HG02588 (cell line): ENCODE measurements around the gene MAOB.
"Not testable (repeated sequence)": the region's sequence is repeated elsewhere in the genome, so short reads cannot be mapped to it uniquely, and the experiment has no call there.

Experiments
- ATAC-seq: cut with Tn5 transposase; IDR thresholded peaks from one replicate; pipeline ENCODE4 v1.9.1; 2021; ENCODE audit warnings: mild to moderate bottlenecking, moderate library complexity; ENCODE audit not compliant: unreplicated experiment

The MAOB gene

GRCh38 chrX:43882294-43882681, at the start of gene MAOB:
Gene MAOB, minus strand, starts transcription at chrX:43882450. Its CDS starts 151 bp downstream, at chrX:43882299.
- ATAC-seq, result no peak

GRCh38 chrX:43922032-43922431, 39.8 kb upstream of the MAOB start:
- ATAC-seq, result not testable (repeated sequence)

DNA sequence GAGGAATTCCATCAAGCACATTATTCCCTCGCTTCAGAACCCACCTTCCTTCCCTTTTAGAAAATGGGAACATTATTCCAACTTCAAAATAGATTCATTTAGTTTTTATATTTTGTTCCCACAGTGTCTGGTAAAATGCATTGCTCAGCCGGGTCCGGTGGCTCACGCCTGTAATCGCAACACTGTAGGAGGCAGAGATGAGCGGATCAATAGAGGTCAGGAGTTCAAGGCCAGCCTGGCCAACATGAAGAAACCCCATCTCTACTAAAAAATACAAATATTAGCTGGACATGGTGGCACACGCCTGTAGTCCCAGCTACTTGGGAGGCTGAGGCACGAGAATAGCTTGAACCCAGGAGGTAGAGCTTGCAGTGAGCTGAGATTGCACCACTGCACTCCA, 28.5 kb upstream of the MAOB start:
- not testable (repeated sequence) for ATAC-seq

GRCh38 chrX:43910012-43910411, 27.8 kb upstream of the MAOB start:
- no peak for ATAC-seq

DNA sequence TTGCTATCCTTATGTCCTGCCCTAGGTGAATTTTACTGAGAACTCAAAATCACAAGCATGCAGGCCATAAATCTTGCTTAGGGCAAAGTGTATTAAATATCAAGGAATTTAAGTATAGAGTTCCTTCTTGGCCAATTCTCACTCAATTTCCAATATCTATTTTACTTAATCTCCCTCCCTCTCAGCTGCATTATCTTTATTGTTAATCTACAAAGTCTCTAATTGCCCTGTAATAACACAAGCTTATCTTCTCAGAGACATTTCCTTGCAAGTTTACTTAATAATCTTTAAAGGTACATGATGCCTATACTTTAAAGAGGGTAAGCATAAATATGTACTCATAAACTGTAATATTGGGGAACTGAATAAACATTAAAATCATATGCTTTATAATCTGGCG, 26.9 kb upstream of the MAOB start:
- no peak for ATAC-seq

DNA sequence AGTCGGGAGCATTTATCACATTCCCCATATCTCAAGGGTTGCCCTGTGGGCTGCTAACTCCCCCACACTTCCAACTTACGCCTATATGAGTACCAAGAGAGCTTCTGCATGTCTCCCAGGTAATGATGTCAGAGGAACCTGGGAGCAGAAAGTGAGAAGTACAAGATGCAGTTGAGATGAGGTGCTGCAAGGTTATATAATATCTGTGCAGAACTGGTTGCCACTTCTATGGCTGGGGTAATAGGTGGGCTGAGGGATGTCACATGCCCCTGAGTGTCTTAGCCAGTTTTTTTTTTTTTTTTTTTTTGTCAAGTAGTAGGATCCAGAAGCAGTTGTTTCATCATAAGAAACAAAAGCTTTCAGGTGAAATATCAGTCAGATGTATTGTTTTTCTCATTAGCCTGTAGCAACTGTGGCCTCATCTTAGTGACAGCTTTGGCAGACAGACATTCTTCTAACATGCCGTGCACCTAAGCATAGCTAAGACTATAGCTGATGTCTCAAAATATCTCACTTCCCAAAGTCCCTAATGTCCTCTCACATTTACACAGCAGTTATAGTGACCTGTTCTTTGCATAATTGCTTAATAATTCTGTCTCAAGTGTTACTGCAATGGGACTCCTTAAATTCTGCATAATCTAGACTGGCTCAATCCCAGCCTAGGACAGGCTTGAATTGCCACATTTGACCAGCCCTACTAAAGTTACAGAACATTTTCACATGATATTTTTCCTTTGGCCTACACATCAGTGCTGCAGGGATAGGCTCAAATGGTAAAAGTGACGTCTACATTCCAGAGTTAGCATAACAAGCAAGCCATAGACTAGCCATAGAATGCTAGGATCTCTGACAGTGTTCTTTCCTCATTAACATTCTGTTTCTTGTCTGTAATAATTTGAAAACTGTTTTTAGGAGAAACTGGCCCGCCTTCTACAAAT, 17.9 kb upstream of the MAOB start:
- no peak for ATAC-seq

- ATAC-seq, result no peak
Measured at GRCh38 chrX:43898406-43899035, 16.3 kb upstream of the MAOB start.

DNA sequence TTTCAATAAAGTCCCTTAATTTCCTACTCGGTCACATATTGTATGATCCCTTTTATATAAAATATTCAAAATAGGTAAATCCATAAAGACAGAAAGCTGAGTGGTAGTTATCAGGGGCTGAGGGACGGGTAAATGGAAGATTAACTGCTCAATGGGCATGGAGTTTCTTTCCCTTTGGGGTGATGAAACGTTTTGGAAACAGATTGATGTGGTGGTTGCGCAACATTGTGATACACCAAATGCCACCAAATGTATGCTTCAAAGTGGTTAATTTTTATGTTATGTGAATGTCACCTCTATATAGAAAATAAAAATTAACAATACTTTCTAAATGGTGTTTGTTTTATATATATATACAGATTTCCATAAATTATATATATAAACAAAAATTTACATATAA, 15.0 kb upstream of the MAOB start:
- no peak for ATAC-seq

DNA sequence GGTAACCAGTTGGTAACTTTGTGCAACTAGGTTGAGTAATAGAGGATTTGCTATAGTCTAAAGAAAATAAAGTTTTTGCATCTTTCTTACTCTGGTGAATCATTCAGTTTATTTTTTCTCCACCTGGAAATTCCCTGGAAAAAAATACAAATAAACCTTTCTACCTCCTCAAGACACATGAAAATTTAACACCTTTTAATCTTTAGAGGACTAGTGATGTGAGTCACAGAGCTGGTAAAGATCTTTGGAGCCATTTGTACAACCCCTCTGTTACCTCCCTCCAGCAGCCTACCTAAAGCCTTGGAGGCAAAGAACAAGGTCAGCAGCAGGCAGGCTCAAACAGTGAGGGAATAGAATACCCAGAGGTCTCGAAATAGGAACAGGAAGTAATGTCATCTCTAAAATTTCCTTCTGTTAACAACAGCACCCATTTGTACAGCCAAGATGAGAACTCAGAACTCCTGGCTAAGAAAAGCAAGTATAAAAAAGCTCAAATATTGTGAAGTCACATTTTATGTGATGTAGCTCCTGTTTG, 10.2 kb upstream of the MAOB start:
- ATAC-seq, result no peak

- no peak for ATAC-seq
Measured at GRCh38 chrX:43885617-43886016, 3.4 kb upstream of the MAOB start.

DNA sequence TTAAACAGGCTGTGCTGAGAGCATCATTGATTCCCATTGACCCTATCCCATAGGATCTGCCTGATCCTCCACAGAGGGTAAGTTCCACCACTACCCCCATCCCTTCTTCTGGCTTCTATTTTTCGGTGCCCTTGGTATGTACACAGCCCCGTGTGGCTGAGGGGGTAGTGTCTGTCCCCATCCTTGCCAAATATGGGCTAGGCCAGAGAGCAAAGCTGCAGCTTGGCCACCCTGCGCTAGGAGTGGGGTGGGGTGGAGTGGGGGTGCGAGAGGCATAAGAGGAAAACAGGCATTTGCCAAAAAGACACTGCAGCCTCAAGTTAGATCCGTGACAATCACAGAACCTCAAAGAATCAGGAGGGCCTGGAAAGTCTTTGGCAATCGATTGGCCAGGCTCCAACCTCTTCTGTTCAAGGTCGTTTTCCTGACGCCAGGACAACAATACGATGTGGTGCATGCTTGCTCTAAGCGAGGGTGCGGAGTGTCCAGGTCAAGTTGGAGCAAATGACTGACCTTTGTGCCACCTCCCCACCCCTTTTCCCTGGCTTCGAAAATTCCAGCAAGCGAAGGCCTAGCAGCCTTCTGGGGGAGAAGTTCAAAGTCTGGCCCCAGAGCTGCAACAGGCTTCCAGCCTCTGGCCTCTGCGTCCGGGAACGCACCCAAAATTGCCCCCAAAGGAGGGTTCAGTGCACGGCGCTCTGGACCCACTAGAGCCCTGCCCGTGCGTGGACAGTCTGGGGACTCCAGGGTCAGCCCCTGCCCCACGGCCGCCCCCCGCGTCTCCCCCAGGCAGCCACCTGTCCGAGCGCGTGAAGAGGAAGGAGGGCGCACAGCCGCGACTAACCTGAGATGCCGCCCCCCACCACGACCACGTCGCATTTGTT, 598 bp downstream of the MAOB start:
- ATAC-seq, result no peak

DNA sequence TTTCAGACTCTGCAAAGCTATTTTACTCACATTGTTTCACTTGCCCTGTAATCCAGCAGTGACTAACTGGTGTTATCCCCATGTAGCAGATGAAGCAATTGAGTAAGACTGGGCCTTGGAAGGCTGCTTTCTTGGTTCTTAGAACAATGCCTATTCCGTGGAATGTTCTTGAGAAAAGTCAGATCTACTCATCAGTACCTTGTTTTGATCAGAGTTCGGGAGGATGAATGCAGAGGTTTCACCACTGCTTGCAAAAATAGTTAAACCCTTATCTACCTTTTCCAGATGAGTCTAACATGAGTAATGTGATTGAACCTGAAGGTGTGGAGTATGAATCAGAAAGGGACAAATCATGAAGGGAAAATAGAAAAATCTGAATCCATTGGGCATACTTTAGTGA, 1.8 kb downstream of the MAOB start:
- no peak for ATAC-seq

GRCh38 chrX:43878906-43879526, 3.2 kb downstream of the MAOB start:
- no peak for ATAC-seq

DNA sequence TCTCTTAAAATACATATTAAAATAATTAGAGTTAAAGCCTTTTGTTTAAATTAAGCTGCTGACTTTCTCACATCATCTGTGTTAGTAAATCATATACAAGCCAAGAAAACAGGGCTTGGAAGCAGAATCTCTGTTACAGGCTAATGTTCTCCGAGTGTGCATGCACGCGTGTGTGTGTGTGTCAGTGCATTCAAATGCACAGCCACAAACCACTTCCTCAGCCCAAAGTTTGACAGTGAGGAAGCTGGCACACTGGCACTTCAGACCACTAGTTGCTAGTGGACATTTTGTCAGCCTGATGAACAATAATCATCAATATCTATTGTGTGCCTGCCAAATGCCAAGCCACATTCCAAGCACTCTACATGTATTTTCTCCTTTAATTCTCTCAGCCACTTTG, 5.6 kb downstream of the MAOB start:
- ATAC-seq, result no peak

GRCh38 chrX:43870758-43871419, 11.4 kb downstream of the MAOB start:
- ATAC-seq, result no peak

GRCh38 chrX:43870011-43870410, 12.2 kb downstream of the MAOB start:
- ATAC-seq, result no peak

DNA sequence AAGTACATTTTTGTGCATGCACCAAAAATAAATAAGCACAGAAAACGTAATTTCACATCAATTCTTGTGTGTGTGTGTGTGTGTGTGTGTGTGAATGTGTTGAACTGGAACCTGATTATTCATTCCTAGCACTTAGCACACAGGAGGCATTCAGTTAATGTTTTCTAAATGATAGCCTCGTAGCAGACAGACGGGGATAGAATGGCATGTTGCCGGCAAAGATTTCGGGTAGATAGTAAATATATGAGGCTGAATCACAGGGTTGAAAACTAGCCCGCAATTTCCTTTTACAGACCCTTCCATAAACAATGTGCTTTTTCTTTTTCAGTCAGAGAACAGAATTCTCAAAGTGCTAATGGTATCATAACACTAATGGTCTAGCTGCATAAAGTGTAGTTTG, 13.5 kb downstream of the MAOB start:
- ATAC-seq, result no peak

DNA sequence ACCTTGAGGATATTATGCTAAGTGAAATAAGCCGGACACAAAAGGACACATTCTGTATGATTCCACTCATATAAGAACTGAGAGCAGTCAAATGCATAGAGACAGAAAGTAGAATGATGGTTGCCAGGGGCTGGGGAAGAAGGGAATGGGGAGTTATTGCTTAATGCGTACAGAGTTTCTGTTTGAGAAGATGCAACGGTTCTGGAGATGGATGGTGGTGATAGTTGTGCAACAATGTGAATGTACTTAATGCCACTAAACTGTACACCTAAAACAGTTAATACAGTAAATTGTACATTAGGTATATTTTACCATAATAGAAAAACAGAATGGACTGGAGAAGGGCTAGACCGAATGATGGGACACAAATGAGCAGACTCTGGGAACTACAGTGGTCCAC, 15.8 kb downstream of the MAOB start:
- ATAC-seq, result no peak

DNA sequence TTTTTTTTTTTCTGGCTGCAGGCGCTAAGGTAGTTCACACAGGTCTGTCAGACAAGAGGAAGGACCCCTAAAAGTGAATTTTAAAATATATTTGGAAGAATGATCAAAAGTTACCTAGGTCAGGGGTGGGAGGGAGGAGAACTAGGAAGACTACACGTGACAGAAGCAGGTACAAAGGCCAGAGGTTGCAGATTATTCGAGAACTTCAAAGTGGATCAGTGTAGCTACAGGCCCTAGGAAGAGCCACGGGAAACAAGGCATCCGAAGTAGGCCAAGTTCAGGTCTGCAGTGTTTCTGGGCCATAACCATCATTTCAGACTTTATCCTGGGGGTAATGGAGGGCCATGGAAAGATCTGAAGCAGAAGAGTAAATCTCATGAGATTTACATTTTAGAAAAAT, 16.5 kb downstream of the MAOB start:
- ATAC-seq, result no peak

GRCh38 chrX:43862434-43862833, 19.8 kb downstream of the MAOB start:
- no peak for ATAC-seq
